HEK293 (cell line): ENCODE results near the gene GPBAR1.

ENCODE experiments used
- CTCF ChIA-PET: fragments of 350-600 bp; formaldehyde crosslinking; extraction: SDS; loops from one replicate; lab custom pipeline; 2021; ENCODE audit warnings: antibody characterized with exemption; lab: Yijun Ruan, JAX
- POLR2A ChIA-PET: fragments of 300-600 bp; formaldehyde crosslinking; extraction: SDS; loops from one replicate; lab custom pipeline; 2020; ENCODE audit warnings: antibody characterized with exemption, inconsistent platforms; lab: Yijun Ruan, JAX
- H3K27ac ChIP-seq: fragments of 200-500 bp; sonication (Bioruptor generic); 2 replicates; pipeline ENCODE4 v1.5.1; 2014; ENCODE audit warnings: low read depth, low read length, control low read depth, inconsistent platforms; ENCODE audit errors: extremely low read depth
- H3K36me3 ChIP-seq, 2 experiments: fragments of 200-500 bp in 1 of 2; sonication (Bioruptor generic) in 1 of 2; 1 replicate in 1 of 2; 2 replicates in 1 of 2; pipeline ENCODE4 v1.5.1; 2014 to 2017; ENCODE audit warnings: inconsistent platforms in 2 of 2, low read length in 2 of 2; ENCODE audit not compliant: control insufficient read depth in 2 of 2, insufficient read depth in 1 of 2
- H3K4me1 ChIP-seq: fragments of 200-500 bp; sonication (Bioruptor generic); 2 replicates; pipeline ENCODE4 v1.5.1; 2014; ENCODE audit warnings: mild to moderate bottlenecking, low read length, inconsistent platforms; ENCODE audit not compliant: control insufficient read depth, insufficient read depth
- H3K4me3 ChIP-seq: 2 replicates; pipeline ENCODE4 v1.5.1; 2011; ENCODE audit warnings: low read depth, mild to moderate bottlenecking, control low read depth, low read length, moderate library complexity
- H3K9me3 ChIP-seq: fragments of 200-500 bp; sonication (Bioruptor generic); 2 replicates; pipeline ENCODE4 v1.5.1; 2014; ENCODE audit warnings: low read depth, low read length, inconsistent platforms; ENCODE audit not compliant: control insufficient read depth, insufficient read depth
- ZNF174 ChIP-seq: fragments of 450-650 bp; formaldehyde crosslinking; IDR thresholded peaks from 2 replicates; pipeline ENCODE4 v1.5.0; 2017; ENCODE audit warnings: missing biosample characterization, mild to moderate bottlenecking, missing genetic modification characterization
- ZNF596 ChIP-seq: fragments of 450-650 bp; IDR thresholded peaks from 2 replicates; pipeline ENCODE4 v1.5.0; 2018; ENCODE audit warnings: missing biosample characterization, mild to moderate bottlenecking, missing genetic modification characterization, moderate library complexity
- ZNF660 ChIP-seq: fragments of 450-650 bp; IDR thresholded peaks from 2 replicates; pipeline ENCODE4 v1.5.1; 2018; ENCODE audit warnings: missing biosample characterization, mild to moderate bottlenecking, missing genetic modification characterization
- ZNF777 ChIP-seq: fragments of 450-650 bp; formaldehyde crosslinking; IDR thresholded peaks from 2 replicates; pipeline ENCODE4 v1.5.1; 2017; ENCODE audit warnings: missing biosample characterization, missing genetic modification characterization, borderline replicate concordance
- TF ChIP-seq, protein P1 (sequence below): fragments of 450-650 bp; IDR thresholded peaks from 2 replicates; pipeline ENCODE4 v1.5.1; 2018; ENCODE audit warnings: missing biosample characterization, mild to moderate bottlenecking, missing genetic modification characterization
- TF ChIP-seq, protein P2 (sequence below): fragments of 450-650 bp; formaldehyde crosslinking; IDR thresholded peaks from 2 replicates; pipeline ENCODE4 v1.5.1; 2016; ENCODE audit warnings: missing biosample characterization, missing genetic modification characterization
- TF ChIP-seq, protein P3 (sequence below): fragments of 450-650 bp; formaldehyde crosslinking; IDR thresholded peaks from 2 replicates; pipeline ENCODE4 v1.5.1; 2017; ENCODE audit warnings: missing biosample characterization, missing genetic modification characterization
- TF ChIP-seq, protein P4 (sequence below): fragments of 450-650 bp; formaldehyde crosslinking; IDR thresholded peaks from 2 replicates; pipeline ENCODE4 v1.5.1; 2016; ENCODE audit warnings: missing biosample characterization, missing genetic modification characterization

The GPBAR1 gene

DNA sequence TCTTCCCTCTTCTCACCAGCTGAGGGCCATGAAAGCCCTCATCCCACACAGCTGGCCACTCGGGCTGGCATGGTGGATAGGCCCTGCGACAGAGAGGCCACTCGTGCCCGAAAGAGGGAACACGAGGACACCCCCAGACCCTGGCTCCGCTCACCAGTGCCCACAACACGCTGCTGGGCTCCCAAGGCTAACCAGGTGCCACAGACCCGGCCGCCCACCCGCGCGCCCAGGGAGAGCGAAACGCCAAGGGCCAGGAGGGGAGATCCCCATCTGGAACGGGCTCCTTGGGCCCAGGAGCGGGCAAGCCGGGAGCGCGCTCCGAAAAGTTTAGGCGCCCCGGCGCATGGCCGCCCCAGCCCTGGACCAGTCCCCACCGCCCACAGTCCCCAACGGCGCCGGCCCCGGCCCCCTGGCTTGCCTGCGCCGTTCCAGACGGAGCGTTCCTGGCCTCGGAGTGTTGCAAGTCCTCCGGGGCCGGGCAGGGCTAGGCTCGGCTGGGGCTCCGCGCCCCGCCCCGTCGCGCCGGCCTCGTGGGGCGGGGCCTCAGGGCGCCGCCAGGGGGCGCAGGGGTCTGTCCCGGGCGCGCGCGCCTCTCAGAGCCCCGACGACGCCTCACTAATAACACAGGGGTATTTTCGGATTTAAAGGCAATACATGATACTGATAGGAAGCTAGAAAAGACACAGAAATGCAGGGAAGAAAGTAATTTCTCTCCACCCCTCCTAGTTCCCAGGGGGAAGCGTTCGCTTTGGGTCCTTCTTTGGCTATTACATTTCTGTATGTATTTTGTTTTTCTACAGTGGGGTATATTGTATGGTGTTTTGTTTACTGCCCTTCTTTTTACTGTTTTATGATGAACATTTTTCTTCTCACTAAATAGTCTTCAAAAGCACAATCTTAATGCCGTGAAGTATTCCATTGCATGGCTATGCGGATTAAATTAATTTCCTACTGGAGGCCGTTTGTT lies 31.5 kb downstream of the GPBAR1 start, which contains the start of gene TMBIM1 (continued):
- TF ChIP-seq ZNF596 (tag by site-specific recombination) (0 out of 2 replicates have a peak, but pooled peaks have one; percentile 22), ZNF660 (tag by site-specific recombination) (peak; percentile 40; the same call in 1 of the 2 replicates)
- TF ChIP-seq, protein P1, sequence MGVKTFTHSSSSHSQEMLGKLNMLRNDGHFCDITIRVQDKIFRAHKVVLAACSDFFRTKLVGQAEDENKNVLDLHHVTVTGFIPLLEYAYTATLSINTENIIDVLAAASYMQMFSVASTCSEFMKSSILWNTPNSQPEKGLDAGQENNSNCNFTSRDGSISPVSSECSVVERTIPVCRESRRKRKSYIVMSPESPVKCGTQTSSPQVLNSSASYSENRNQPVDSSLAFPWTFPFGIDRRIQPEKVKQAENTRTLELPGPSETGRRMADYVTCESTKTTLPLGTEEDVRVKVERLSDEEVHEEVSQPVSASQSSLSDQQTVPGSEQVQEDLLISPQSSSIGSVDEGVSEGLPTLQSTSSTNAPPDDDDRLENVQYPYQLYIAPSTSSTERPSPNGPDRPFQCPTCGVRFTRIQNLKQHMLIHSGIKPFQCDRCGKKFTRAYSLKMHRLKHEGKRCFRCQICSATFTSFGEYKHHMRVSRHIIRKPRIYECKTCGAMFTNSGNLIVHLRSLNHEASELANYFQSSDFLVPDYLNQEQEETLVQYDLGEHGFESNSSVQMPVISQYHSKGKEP (tag by site-specific recombination) = no peak

DNA sequence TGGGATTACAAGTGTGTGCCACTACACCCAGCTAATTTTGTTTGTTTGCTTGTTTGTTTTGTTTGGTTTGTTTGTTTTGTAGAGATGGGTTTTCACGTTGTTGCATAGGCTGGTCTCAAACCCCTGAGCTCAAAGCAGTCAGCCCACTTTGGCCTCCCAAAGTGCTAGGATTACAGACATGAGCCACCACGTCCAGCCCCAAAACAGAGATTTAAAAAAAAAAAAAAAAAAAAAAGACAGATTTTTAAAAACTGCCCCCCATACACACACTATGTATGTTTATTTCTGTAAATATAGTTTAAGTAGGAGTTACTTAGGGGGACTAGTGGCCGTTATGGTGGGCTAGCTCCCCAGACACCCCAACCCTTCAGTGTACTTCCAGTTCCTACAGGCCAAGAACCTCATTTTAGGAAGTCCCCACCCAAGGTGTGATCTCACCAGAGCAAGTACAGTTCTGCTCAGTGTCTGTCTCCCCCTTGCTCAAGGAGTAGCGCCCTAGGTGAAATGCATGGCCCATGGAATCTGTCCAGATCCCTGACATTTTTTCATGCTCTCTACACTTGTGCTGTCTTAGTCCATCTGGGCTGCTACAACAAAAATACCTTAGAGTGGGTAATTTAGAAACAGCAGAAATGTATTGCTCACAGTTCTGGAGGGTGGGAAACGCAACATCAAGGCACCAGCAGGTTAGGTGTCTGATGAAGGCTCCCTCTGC lies 33.1 kb downstream of the GPBAR1 start:
- no peaks in the 10 kb centered on the region for H3K36me3 ChIP-seq
- CTCF ChIA-PET = interaction anchor here (0.5 to 8.8 kb wide), 7 partner anchors 8 to 558 kb away, joined by 3 to 89 read pairs (median 4); partner anchors contain the start of genes AAMP and PNKD
- no peak overlapping the region for H3K4me3 ChIP-seq
- TF ChIP-seq, protein P2, sequence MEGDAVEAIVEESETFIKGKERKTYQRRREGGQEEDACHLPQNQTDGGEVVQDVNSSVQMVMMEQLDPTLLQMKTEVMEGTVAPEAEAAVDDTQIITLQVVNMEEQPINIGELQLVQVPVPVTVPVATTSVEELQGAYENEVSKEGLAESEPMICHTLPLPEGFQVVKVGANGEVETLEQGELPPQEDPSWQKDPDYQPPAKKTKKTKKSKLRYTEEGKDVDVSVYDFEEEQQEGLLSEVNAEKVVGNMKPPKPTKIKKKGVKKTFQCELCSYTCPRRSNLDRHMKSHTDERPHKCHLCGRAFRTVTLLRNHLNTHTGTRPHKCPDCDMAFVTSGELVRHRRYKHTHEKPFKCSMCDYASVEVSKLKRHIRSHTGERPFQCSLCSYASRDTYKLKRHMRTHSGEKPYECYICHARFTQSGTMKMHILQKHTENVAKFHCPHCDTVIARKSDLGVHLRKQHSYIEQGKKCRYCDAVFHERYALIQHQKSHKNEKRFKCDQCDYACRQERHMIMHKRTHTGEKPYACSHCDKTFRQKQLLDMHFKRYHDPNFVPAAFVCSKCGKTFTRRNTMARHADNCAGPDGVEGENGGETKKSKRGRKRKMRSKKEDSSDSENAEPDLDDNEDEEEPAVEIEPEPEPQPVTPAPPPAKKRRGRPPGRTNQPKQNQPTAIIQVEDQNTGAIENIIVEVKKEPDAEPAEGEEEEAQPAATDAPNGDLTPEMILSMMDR = no peak
- TF ChIP-seq, protein P3, sequence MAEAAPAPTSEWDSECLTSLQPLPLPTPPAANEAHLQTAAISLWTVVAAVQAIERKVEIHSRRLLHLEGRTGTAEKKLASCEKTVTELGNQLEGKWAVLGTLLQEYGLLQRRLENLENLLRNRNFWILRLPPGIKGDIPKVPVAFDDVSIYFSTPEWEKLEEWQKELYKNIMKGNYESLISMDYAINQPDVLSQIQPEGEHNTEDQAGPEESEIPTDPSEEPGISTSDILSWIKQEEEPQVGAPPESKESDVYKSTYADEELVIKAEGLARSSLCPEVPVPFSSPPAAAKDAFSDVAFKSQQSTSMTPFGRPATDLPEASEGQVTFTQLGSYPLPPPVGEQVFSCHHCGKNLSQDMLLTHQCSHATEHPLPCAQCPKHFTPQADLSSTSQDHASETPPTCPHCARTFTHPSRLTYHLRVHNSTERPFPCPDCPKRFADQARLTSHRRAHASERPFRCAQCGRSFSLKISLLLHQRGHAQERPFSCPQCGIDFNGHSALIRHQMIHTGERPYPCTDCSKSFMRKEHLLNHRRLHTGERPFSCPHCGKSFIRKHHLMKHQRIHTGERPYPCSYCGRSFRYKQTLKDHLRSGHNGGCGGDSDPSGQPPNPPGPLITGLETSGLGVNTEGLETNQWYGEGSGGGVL (tag by site-specific recombination) = no peak
- TF ChIP-seq, all 188 proteins: peak for 0
- Histone ChIP-seq H3K4me1 (peaks cover 3% of the 10 kb centered on the region; the same call in 1 of the 2 replicates), H3K27ac (no peak overlapping the region), H3K9me3 (no peaks in the 10 kb centered on the region)
- POLR2A ChIA-PET = interaction anchor here (0.7 kb wide), 1 partner anchor 227 kb away, joined by 5 read pairs; no protein-coding TSS in a partner anchor

DNA sequence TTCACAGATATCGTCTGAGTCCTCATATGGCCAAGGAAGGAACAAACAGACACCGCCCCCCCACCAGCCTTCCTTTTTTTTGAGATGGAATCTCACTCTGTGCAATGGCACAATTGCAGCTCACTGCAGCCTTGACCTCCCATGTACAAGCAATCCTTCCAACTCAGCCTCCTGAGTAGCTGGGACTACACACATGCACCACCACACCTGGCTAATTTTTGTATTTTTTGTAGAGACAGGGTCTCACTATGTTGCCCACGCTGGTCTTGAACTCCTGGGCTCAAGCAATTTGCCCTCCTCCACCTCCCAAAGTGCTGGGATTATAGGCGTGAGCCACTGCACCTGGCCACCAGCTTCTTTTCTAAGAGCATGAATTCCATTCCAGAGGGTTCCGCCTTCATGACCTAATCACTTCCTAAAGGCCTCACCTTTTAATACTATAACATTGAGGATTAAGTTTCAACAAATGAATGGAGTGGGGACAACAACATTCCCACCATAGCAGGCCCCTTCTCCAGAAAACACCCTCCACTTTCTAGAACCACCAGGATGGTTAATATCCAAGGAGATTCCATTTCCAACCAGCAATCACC lies 33.7 kb downstream of the GPBAR1 start:
- no peak overlapping the region for H3K4me3 ChIP-seq
- TF ChIP-seq ZNF777 (tag by site-specific recombination) = no peak
- TF ChIP-seq, protein P4, sequence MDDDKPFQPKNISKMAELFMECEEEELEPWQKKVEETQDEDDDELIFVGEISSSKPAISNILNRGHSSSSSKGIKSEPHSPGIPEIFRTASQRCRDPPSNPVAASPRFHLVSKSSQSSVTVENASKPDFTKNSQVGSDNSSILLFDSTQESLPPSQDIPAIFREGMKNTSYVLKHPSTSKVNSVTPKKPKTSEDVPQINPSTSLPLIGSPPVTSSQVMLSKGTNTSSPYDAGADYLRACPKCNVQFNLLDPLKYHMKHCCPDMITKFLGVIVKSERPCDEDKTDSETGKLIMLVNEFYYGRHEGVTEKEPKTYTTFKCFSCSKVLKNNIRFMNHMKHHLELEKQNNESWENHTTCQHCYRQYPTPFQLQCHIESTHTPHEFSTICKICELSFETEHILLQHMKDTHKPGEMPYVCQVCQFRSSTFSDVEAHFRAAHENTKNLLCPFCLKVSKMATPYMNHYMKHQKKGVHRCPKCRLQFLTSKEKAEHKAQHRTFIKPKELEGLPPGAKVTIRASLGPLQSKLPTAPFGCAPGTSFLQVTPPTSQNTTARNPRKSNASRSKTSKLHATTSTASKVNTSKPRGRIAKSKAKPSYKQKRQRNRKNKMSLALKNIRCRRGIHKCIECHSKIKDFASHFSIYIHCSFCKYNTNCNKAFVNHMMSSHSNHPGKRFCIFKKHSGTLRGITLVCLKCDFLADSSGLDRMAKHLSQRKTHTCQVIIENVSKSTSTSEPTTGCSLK (tag by site-specific recombination) = no peak
- no peak for TF ChIP-seq ZNF174 (tag by site-specific recombination)
- no peaks in the 10 kb centered on the region for H3K9me3 ChIP-seq
- POLR2A ChIA-PET = interaction anchor here (1.7 kb wide), 1 partner anchor 8 kb away, joined by 6 read pairs; no protein-coding TSS in a partner anchor
- H3K4me1 ChIP-seq = peaks cover 3% of the 10 kb centered on the region; the same call in 1 of the 2 replicates
- CTCF ChIA-PET = interaction anchor here (0.5 to 8.8 kb wide), 6 partner anchors 9 to 160 kb away, joined by 4 to 89 read pairs (median 4); partner anchors contain the start of genes AAMP and PNKD
- H3K36me3 ChIP-seq = no peaks in the 10 kb centered on the region
- no peak overlapping the region for H3K27ac ChIP-seq
